Measurements from ENCODE around the gene CELSR1.

The CELSR1 gene

DNA sequence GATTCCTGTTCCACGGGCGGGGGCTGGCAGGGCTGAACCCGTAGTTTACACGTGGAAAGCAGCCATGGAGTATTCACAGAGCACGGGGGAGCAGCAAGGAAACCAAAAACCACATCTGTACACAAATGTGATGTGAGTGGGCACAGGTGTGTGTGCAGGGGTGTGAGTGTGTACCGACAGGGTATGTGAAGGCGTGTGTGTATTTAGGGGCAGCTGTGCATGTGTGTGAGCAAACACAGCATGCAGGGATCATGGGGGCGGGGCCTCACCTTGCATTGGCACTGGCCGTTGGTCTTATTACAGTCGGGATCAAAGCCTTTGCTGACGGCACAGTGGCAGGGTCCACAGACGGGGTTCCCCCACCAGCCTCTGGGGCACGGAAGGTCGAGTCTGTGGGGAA is 143.5 kb downstream of the CELSR1 start:
- peaks cover 7% of the 10 kb centered on the region for H3K4me1 Mint-ChIP-seq
- H3K9me3 Mint-ChIP-seq = no peaks in the 10 kb centered on the region
- H3K36me3 Mint-ChIP-seq (ENCODE audit: low read depth) = no peaks in the 10 kb centered on the region
- ATAC-seq = no peak
- H3K27me3 Mint-ChIP-seq = no peaks in the 10 kb centered on the region
- no peak for DNase-seq
- no peak overlapping the region for H3K27ac Mint-ChIP-seq
- H3K4me3 Mint-ChIP-seq = no peak overlapping the region

DNA sequence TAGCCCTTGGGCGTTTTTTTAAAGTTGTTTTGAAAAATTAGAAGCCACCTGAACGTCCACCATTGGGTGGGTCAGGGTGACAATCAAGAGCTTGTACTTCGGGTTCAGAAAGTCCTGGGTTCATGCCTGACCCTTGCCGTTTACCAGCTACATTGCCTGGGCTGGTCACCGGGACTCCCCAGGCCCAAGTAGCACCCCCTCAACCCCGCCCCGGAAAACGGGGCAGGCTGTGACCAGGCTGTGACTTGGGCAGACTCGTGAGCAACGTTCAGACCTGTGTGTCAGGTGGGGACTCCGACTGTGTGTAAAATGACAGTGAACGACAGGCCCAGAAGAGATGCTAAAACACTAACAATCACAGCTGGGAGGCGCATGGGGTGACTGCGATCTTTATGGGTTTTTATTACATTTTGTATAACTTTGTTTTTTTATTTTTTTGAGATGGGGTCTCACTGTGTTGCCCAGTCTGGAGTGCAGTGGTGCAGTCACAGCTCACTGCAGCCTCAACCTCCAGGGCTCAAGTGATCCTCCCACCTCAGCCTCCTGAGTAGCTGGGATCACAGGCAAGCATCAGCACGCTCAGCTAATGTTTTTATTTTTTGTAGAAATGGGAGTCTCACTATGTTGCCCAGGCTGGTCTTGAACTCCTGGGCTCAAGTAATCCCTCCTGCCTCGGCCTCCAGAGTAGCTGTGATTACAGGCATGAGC is 145.1 kb downstream of the CELSR1 start:
- ATAC-seq (no peak), DNase-seq (no peak)
- Mint-ChIP-seq H3K4me3 (no peak overlapping the region), H3K27me3 (no peaks in the 10 kb centered on the region), H3K27ac (no peak overlapping the region), H3K9me3 (no peaks in the 10 kb centered on the region), H3K4me1 (peaks cover 7% of the 10 kb centered on the region), H3K36me3 (ENCODE audit: low read depth) (no peaks in the 10 kb centered on the region)

DNA sequence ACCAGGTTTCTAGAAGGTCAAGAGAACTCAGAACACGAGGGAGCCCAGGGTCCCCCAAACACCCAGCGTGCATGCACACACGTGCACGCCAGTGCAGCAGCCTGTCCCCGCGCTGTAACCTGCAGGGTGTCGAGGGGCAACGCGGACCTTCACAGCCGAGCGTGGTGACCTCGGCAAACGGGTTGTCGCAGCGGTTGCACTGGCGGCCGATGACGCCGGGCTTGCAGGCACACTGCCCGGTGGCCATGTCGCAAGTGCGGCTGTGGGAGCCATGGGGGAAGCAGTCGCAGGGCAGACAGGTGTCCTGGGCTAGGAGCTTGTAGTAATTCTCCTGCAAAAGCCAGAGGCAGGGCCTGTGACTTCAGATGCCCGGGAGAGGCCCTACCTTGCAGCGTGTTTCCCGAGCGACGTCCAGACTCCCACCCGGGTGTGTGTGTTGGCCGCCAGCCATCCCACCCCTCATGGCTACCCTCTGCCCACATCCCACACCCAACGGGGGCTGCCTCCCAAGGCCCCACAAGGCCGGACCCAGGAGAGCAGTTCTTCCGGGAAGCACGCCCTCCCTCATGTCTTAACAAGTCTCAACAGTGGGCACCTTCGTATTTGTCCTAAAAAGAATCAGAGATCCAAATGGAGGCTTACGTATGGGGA is 145.8 kb downstream of the CELSR1 start:
- H3K27ac Mint-ChIP-seq = no peak overlapping the region
- ATAC-seq = no peak
- peaks cover 7% of the 10 kb centered on the region for H3K4me1 Mint-ChIP-seq
- H3K9me3 Mint-ChIP-seq = no peaks in the 10 kb centered on the region
- DNase-seq = no peak
- no peaks in the 10 kb centered on the region for H3K36me3 Mint-ChIP-seq (ENCODE audit: low read depth)
- H3K27me3 Mint-ChIP-seq = no peaks in the 10 kb centered on the region
- H3K4me3 Mint-ChIP-seq = no peak overlapping the region

DNA sequence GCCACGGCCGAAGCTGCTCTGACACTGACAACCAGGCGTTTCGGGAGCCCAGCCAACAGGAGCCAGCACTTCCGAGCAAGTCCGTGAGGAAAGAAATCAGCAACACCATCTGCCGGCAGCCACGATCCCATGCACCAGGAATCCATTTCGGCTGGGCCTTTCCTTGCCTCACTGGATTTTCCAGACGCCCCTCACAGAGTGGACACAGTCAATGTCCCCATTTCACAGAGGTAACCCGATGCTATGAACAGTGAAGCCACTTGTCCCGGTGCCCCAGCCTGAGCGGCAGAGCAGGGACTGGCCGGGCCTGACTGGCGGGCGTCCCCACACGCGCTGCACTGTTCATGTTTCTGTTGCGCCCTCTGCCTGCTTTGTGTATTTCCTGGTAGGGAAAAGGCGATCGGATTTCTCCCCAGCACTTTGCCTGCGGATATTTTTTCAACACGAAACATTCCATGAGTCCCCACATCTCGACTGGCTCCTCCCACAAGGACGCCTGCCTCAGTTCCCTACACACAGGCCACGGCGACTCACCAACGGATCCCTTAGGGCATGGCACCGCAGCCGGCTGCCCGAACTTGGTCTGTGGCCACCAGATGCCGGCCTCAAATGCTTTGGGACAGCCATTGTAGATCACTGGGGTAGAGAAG is 146.6 kb downstream of the CELSR1 start:
- Mint-ChIP-seq H3K36me3 (ENCODE audit: low read depth) (no peaks in the 10 kb centered on the region), H3K4me3 (no peak overlapping the region), H3K27ac (no peak overlapping the region), H3K4me1 (peaks cover 7% of the 10 kb centered on the region), H3K27me3 (no peaks in the 10 kb centered on the region), H3K9me3 (no peaks in the 10 kb centered on the region)
- ATAC-seq = no peak
- DNase-seq = no peak

DNA sequence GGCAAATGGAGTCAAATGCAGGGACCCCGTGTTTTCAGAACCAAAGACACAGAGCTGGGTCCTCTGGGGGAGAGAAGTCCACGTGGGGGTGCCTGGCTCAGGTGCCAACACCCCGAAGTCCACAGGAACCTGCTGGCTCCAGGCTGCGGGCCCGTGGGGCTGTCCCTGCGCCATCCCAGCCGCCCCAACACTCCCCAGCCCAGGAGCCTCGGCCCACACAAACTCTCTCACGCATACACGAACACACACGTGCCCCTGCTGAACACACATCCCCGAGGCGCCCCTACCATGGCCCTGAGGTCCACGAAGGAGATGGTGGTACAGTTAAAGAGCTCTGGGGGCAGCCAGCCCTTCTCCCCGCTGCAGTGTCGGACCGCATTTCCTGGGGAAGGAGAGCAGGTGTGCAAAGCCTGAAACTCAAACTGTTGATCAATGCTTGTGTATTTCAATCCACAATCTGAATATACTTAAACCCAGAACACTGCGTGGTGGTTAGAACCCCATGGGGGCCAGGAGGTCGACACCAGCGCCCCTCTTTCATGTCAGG is 147.2 kb downstream of the CELSR1 start:
- no peak overlapping the region for H3K4me3 Mint-ChIP-seq
- H3K4me1 Mint-ChIP-seq = peaks cover 7% of the 10 kb centered on the region
- ATAC-seq (no peak), DNase-seq (no peak)
- no peaks in the 10 kb centered on the region for H3K36me3 Mint-ChIP-seq (ENCODE audit: low read depth)
- no peak overlapping the region for H3K27ac Mint-ChIP-seq
- H3K9me3 Mint-ChIP-seq = no peaks in the 10 kb centered on the region
- H3K27me3 Mint-ChIP-seq = no peaks in the 10 kb centered on the region

DNA sequence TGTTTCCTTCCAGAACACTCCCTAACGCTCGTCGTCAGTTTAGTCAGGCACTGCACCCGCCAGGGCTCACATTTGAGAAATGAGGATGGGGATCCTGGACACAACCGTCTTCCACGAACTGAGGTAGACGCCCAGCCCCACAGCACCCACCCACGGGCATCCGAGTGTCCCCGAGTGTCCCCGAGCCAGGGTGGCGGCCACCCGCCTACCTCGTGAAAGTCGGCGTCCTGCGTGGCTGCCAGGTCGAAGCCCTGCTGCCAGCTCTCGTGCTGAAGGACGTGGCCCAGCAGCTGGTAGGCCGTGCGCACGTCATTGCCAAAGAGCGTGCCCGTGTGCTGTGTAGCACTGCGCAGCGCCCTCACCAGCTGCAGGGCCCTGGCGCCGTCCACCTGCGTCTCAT is 148.3 kb downstream of the CELSR1 start:
- Mint-ChIP-seq H3K9me3 (no peaks in the 10 kb centered on the region), H3K27me3 (no peaks in the 10 kb centered on the region), H3K36me3 (ENCODE audit: low read depth) (no peaks in the 10 kb centered on the region), H3K27ac (no peak overlapping the region), H3K4me3 (no peak overlapping the region), H3K4me1 (peaks cover 5% of the 10 kb centered on the region)
- DNase-seq (no peak), ATAC-seq (no peak)

DNA sequence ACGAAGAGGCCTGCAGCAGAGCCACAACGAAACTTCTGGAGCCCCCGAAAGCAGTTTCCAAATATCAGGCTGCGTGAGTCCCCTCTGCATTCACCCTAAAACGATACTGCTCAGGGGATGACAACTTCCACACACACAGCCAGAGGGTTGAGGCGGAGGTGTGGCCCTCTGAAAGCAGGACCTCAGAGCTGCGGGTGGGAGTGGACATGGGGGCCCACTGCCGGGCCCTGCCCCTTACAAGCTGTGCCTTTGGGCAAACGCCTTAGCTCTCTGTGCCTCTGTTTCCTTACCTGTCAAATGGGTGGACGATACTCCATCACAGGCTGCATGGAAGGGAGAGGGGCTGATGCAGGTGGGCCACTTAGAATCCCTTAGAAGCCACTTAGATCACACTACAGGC is 148.8 kb downstream of the CELSR1 start:
- Mint-ChIP-seq H3K27me3 (no peaks in the 10 kb centered on the region), H3K4me3 (no peak overlapping the region), H3K9me3 (no peaks in the 10 kb centered on the region), H3K36me3 (ENCODE audit: low read depth) (no peaks in the 10 kb centered on the region), H3K27ac (no peak overlapping the region), H3K4me1 (peaks cover 1% of the 10 kb centered on the region)
- ATAC-seq (no peak), DNase-seq (no peak)

DNA sequence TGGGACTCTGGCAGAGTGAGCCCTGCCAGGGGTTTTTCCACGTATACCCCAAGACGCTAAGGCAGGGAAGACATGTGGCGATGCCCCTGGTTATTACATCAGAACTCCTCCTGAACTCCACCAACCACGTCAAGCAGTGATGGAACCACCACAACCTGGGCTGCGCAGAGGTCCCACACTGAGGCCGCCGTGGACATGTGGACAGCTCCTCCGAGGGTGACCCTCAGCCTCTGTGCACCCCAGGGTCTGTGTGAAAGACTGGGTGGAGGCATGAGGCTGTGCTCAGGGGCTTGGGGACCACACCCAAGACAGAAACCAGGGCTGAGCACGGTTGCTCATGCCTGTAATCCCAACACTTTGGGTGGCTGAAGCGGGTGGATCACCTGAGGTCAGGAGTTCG is 149.7 kb downstream of the CELSR1 start:
- Mint-ChIP-seq H3K4me3 (no peak overlapping the region), H3K9me3 (no peaks in the 10 kb centered on the region), H3K27me3 (no peaks in the 10 kb centered on the region), H3K4me1 (no peaks in the 10 kb centered on the region), H3K36me3 (ENCODE audit: low read depth) (no peaks in the 10 kb centered on the region), H3K27ac (no peak overlapping the region)
- ATAC-seq (no peak), DNase-seq (no peak)

DNA sequence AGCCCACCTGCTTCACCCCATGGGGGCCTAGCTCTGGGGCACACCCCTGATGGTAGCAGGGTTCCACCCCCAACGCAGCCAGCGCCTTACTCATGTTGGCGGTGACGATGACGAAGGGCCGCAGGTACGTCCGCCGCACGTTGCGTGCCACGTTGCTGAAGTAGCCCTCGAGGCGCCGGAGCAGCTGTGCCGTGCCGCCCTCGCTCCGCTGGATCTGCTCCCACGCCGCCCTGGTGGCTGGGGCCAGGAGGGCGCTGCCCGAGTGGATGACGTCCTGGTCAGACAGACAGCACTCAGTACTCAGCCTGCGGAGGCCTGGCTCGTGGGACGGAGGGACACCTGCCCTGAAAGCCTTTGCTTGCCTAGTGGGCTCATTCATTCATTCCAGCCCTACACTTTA is 151.1 kb downstream of the CELSR1 start:
- DNase-seq = no peak
- Mint-ChIP-seq H3K27me3 (no peaks in the 10 kb centered on the region), H3K27ac (no peak overlapping the region), H3K4me1 (no peaks in the 10 kb centered on the region), H3K36me3 (ENCODE audit: low read depth) (no peaks in the 10 kb centered on the region), H3K9me3 (no peaks in the 10 kb centered on the region), H3K4me3 (no peak overlapping the region)
- no peak for ATAC-seq

DNA sequence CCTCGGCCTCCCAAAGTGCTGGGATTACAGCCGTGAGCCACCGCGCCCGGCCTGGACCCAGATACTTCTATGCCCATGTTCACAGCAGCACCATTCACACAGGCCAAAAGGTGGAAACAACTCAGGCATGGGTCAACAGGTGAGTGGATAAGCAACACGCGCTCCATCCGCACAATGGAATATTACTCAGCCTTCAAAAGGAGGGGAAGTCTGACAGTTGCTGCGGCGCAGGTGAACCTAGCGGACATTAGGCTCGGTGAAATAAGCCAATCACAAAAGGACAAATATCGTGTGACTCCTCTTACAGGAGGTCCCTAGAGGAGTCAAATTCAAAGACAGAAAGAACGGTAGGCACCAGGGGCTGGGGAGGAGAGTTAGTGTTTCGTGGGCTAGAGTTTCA is 154.9 kb downstream of the CELSR1 start:
- Mint-ChIP-seq H3K27ac (no peak overlapping the region), H3K36me3 (ENCODE audit: low read depth) (no peaks in the 10 kb centered on the region)
- ATAC-seq = no peak

DNA sequence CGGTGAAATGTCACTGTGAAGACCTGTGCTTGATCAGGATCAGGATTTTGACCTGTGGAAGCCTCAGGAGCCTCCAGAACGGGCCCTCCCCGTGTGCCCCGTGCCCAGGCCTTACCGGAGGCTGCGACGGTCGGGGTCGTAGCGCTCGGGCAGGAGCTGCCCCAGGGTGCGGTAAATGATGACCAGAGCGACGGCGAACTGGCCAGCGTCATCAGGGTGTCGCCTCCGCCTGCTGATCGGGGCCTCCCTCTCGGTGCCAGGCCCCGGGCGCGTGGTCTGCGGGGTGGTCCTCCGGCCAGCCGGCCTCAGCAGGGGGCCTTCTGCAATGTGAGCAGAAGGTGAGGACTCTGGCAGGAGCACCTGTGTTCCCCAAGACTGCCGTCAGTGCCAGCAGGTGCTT is 155.7 kb downstream of the CELSR1 start:
- no peaks in the 10 kb centered on the region for H3K4me1 Mint-ChIP-seq
- no peak overlapping the region for H3K4me3 Mint-ChIP-seq
- H3K27ac Mint-ChIP-seq = no peak overlapping the region
- no peak for ATAC-seq
- H3K27me3 Mint-ChIP-seq = no peaks in the 10 kb centered on the region
- no peaks in the 10 kb centered on the region for H3K9me3 Mint-ChIP-seq
- no peak for DNase-seq
- no peaks in the 10 kb centered on the region for H3K36me3 Mint-ChIP-seq (ENCODE audit: low read depth)

More for the DNA sequence above, 154.9 kb downstream of the CELSR1 start:
- Mint-ChIP-seq H3K27me3 (no peaks in the 10 kb centered on the region), H3K4me1 (no peaks in the 10 kb centered on the region), H3K4me3 (no peak overlapping the region), H3K9me3 (no peaks in the 10 kb centered on the region)
- DNase-seq = no peak

DNA sequence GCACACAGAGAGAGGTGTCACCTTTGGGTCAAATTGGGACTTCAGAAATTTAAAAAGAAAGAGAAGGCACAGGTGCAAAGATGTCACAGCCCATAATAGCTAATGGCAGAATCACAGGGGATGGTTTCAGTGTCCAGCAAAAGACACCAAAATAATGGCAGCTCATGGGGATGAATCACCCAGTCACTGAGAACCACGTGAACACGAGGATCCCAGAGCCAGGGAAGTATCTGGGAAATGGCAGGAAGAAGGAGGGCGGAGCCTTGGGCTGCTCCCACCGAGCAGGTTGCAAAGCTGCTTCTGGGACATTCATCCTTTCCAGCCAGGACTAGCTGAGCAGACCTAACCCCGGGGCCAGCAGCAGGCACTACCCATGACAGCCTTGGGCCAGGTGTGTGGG is 156.3 kb downstream of the CELSR1 start:
- no peak for DNase-seq
- Mint-ChIP-seq H3K4me1 (no peaks in the 10 kb centered on the region), H3K27me3 (peaks cover 2% of the 10 kb centered on the region), H3K9me3 (no peaks in the 10 kb centered on the region), H3K4me3 (no peak overlapping the region), H3K36me3 (ENCODE audit: low read depth) (peaks cover 2% of the 10 kb centered on the region), H3K27ac (no peak overlapping the region)
- ATAC-seq = no peak

DNA sequence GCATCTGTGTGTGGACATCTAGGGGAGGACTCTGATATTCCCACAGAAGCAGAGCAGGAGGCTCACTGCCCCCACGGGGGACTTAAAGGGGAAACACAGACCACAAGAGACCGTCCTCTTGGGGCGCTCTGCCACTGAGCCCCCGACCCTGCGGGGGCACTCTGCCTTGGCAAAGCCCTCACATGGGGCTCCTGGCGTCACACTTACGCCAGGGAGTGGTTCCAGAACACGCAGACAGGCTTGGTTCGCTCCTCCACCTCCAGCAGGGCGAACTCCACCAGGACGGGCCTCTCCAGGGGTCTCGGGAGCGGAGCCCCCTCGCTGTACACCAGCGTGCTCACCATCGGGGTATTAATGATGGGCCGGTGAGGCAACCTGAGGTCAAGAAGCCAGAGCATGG is 156.8 kb downstream of the CELSR1 start:
- H3K36me3 Mint-ChIP-seq (ENCODE audit: low read depth) = peaks cover 6% of the 10 kb centered on the region
- no peak overlapping the region for H3K27ac Mint-ChIP-seq
- DNase-seq (no peak), ATAC-seq (no peak)
- no peaks in the 10 kb centered on the region for H3K4me1 Mint-ChIP-seq
- H3K27me3 Mint-ChIP-seq = peaks cover 5% of the 10 kb centered on the region
- H3K9me3 Mint-ChIP-seq = peaks cover 5% of the 10 kb centered on the region
- no peak overlapping the region for H3K4me3 Mint-ChIP-seq

DNA sequence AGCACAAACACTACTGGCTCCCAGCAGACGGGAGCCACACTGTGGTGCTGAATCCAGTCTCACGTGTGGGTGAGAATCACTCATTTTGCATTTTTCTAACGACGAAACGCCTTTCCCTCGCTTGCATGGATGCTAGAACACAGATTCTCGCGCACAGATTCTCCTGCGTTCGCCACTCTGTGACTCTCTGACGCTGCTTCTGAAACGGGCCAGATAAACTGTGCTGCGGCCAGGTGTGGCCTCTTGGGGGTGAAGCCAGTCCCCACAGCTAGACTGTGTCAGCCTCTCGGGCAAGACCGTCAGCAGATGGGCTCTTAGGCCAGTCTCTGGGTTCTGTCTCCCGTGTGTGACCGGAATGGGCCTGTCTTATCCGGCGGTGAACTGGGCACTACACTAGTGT is 157.4 kb downstream of the CELSR1 start:
- Mint-ChIP-seq H3K9me3 (peaks cover 5% of the 10 kb centered on the region), H3K27ac (no peak overlapping the region), H3K36me3 (ENCODE audit: low read depth) (peaks cover 6% of the 10 kb centered on the region), H3K4me1 (no peaks in the 10 kb centered on the region), H3K27me3 (peaks cover 6% of the 10 kb centered on the region), H3K4me3 (no peak overlapping the region)
- ATAC-seq (no peak), DNase-seq (no peak)

Measured in activated naive CD8-positive, alpha-beta T cell treated with anti-CD3 and anti-CD28 coated beads, Interleukin-2, amount 50 U/mL, for 24 hours (primary cell).